SU-DHL-6 (cell line): Measurements from ENCODE around the gene S1PR1.

Experiments used
- CTCF ChIP-seq: fragments of 200-600 bp; sonication (generic); IDR thresholded peaks from one replicate; pipeline ENCODE4 v1.5.1; 2017; ENCODE audit warnings: antibody characterized with exemption, mild to moderate bottlenecking, low read length, moderate library complexity; ENCODE audit not compliant: insufficient read depth, poor library complexity, severe bottlenecking
- EZH2phosphoT487 ChIP-seq: fragments of 200-600 bp; sonication (generic), shearing (Covaris generic); conservative IDR thresholded peaks from 2 replicates; pipeline ENCODE4 v1.6.1; 2018; ENCODE audit warnings: mild to moderate bottlenecking, antibody characterized with exemption, low read length, moderate library complexity, mixed read lengths

DNA sequence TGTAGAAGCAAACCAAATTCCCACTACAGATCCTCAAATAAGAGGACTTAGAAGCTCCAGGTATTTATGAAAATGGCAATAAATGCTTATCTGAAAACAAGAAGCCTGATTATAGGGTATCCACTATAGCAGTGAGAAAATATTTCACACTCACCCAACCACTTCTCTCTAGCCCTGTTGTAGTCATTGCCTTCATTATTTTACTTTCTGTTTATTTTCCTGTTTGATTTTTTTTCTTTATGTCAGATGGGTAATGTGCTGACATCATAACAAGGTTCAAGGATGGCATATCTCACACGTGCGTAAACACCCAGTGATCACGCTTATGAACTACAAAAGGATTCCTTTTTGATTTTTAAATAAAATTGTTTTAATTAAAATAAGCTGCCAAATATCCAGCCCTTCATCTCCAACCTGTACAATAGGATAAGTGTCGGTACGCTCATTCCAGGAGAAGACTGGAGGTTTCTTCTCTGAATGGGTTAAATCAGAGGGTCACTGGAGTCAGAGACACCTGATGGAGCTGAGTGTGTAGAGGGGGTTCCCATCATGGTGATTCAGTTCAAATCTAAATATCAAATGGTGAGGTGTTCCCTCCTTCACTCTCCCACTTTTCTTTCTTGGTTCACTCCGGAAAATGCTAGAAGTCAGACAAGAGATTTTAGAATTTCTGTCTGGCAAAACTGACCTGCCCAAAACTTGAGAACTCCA lies 8.2 kb upstream of the S1PR1 start:
- TF ChIP-seq CTCF, result no peak
- TF ChIP-seq EZH2phosphoT487, result no peak
